Measurements from ENCODE around the gene MAIP1. TPM values are rescaled to one million over a fixed set of nuclear protein-coding genes. Genes with fewer than 3 reads are reported as not detected.

The MAIP1 gene
- total and polyA plus RNA-seq, 7 experiments from 2014 or later: 14.5 to 27.8 (median 17.9) TPM

GRCh38 chr2:199994896-199995295, 39.5 kb downstream of the MAIP1 start:
- H3K36me3 Mint-ChIP-seq: peaks cover 0 to 3% (median 0%) of the 10 kb centered on the region in 5 donors
- Histone ChIP-seq H3K36me3 (ENCODE audit: control insufficient read depth in 2 of 3, insufficient read depth in 3 of 3, low read length in 3 of 3) (no peaks in the 10 kb centered on the region), H3K27me3 (ENCODE audit: control insufficient read depth in 2 of 2, insufficient read depth in 2 of 2, low read length in 2 of 2) (no peaks in the 10 kb centered on the region), H3K27ac (ENCODE audit: low read depth, low read length) (no peak overlapping the region), H3K9me3 (ENCODE audit: control insufficient read depth in 2 of 3, low read length in 3 of 3) (no peaks in the 10 kb centered on the region), H3K4me1 (ENCODE audit: control insufficient read depth in 2 of 2, insufficient read depth in 2 of 2, low read length in 2 of 2) (no peaks in the 10 kb centered on the region), H3K4me3 (ENCODE audit: low read length) (no peak overlapping the region)
- ChIA-PET POLR2A (no interaction called here), CTCF (no interaction called here)
- no peak for ATAC-seq
- peaks cover 0 to 3% (median 0%) of the 10 kb centered on the region in 7 donors for H3K4me1 Mint-ChIP-seq
- intact Hi-C loops (cut with micrococcal nuclease): no loop called here
- H3K27me3 Mint-ChIP-seq: peaks cover 0 to 6% (median 0%) of the 10 kb centered on the region in 5 donors
- H3K27ac Mint-ChIP-seq: no peak overlapping the region
- H3K4me3 Mint-ChIP-seq: no peak overlapping the region
- no peaks in the 10 kb centered on the region for H3K9me3 Mint-ChIP-seq
- DNase-seq: no peak

- CTCF ChIA-PET: no interaction called here
- POLR2A ChIA-PET: no interaction called here
- no peak overlapping the region for H3K27ac ChIP-seq (ENCODE audit: low read depth, low read length)
- ATAC-seq: no peak
- H3K27ac Mint-ChIP-seq: no peak overlapping the region
- H3K27me3 Mint-ChIP-seq: peaks cover 0 to 12% (median 2%) of the 10 kb centered on the region in 5 donors
- no peak overlapping the region for H3K4me3 ChIP-seq (ENCODE audit: low read length)
- H3K9me3 Mint-ChIP-seq: no peaks in the 10 kb centered on the region
- H3K27me3 ChIP-seq (ENCODE audit: control insufficient read depth in 2 of 2, insufficient read depth in 2 of 2, low read length in 2 of 2): no peaks in the 10 kb centered on the region
- H3K9me3 ChIP-seq (ENCODE audit: control insufficient read depth in 2 of 3, low read length in 3 of 3): no peaks in the 10 kb centered on the region
- H3K36me3 Mint-ChIP-seq: peaks cover 0 to 3% (median 0%) of the 10 kb centered on the region in 5 donors
- H3K4me1 Mint-ChIP-seq: peaks cover 0 to 3% (median 0%) of the 10 kb centered on the region in 7 donors
- H3K36me3 ChIP-seq (ENCODE audit: control insufficient read depth in 2 of 3, insufficient read depth in 3 of 3, low read length in 3 of 3): no peaks in the 10 kb centered on the region
- no peak overlapping the region for H3K4me3 Mint-ChIP-seq
- DNase-seq: no peak
- intact Hi-C loops (cut with micrococcal nuclease): no loop called here
- no peaks in the 10 kb centered on the region for H3K4me1 ChIP-seq (ENCODE audit: control insufficient read depth in 2 of 2, insufficient read depth in 2 of 2, low read length in 2 of 2)
Measured at GRCh38 chr2:199997296-199997695, 41.9 kb downstream of the MAIP1 start.

- H3K36me3 Mint-ChIP-seq: peaks cover 0 to 3% (median 0%) of the 10 kb centered on the region in 5 donors
- POLR2A ChIA-PET: no interaction called here
- ATAC-seq (no peak), DNase-seq (no peak)
- no peaks in the 10 kb centered on the region for H3K9me3 ChIP-seq (ENCODE audit: control insufficient read depth in 2 of 3, low read length in 3 of 3)
- CTCF ChIA-PET: no interaction called here
- H3K27ac Mint-ChIP-seq: no peak overlapping the region
- no peaks in the 10 kb centered on the region for H3K9me3 Mint-ChIP-seq
- peaks cover 0 to 23% (median 4%) of the 10 kb centered on the region in 5 donors for H3K27me3 Mint-ChIP-seq
- no peaks in the 10 kb centered on the region for H3K4me1 Mint-ChIP-seq
- H3K4me1 ChIP-seq (ENCODE audit: control insufficient read depth in 2 of 2, insufficient read depth in 2 of 2, low read length in 2 of 2): no peaks in the 10 kb centered on the region
- H3K36me3 ChIP-seq (ENCODE audit: control insufficient read depth in 2 of 3, insufficient read depth in 3 of 3, low read length in 3 of 3): no peaks in the 10 kb centered on the region
- H3K27ac ChIP-seq (ENCODE audit: low read depth, low read length): no peak overlapping the region
- intact Hi-C loops (cut with micrococcal nuclease): no loop called here
- no peak overlapping the region for H3K4me3 ChIP-seq (ENCODE audit: low read length)
- no peaks in the 10 kb centered on the region for H3K27me3 ChIP-seq (ENCODE audit: control insufficient read depth in 2 of 2, insufficient read depth in 2 of 2, low read length in 2 of 2)
- no peak overlapping the region for H3K4me3 Mint-ChIP-seq
Measured at GRCh38 chr2:199999166-199999565, 43.8 kb downstream of the MAIP1 start.

GRCh38 chr2:200000444-200001163, 45.2 kb downstream of the MAIP1 start:
- H3K9me3 Mint-ChIP-seq: peaks cover 0 to 6% (median 0%) of the 10 kb centered on the region in 11 donors
- POLR2A ChIA-PET: no interaction called here
- no peak for ATAC-seq
- H3K4me3 Mint-ChIP-seq: no peak overlapping the region
- peaks cover 0 to 33% (median 5%) of the 10 kb centered on the region in 5 donors for H3K27me3 Mint-ChIP-seq
- Histone ChIP-seq H3K27ac (ENCODE audit: low read depth, low read length) (no peak overlapping the region), H3K27me3 (ENCODE audit: control insufficient read depth in 2 of 2, insufficient read depth in 2 of 2, low read length in 2 of 2) (no peaks in the 10 kb centered on the region), H3K4me3 (ENCODE audit: low read length) (no peak overlapping the region), H3K4me1 (ENCODE audit: control insufficient read depth in 2 of 2, insufficient read depth in 2 of 2, low read length in 2 of 2) (no peaks in the 10 kb centered on the region), H3K36me3 (ENCODE audit: control insufficient read depth in 2 of 3, insufficient read depth in 3 of 3, low read length in 3 of 3) (no peaks in the 10 kb centered on the region), H3K9me3 (ENCODE audit: control insufficient read depth in 2 of 3, low read length in 3 of 3) (no peaks in the 10 kb centered on the region)
- CTCF ChIA-PET: no interaction called here
- DNase-seq: no peak
- peaks cover 0 to under 1% (median 0%) of the 10 kb centered on the region in 5 donors for H3K36me3 Mint-ChIP-seq
- H3K4me1 Mint-ChIP-seq: no peaks in the 10 kb centered on the region
- intact Hi-C loops (cut with micrococcal nuclease): no loop called here
- H3K27ac Mint-ChIP-seq: no peak overlapping the region

- Mint-ChIP-seq H3K36me3 (peaks cover 0 to 4% (median 0%) of the 10 kb centered on the region in 5 donors), H3K27me3 (peaks cover 0 to 52% (median 5%) of the 10 kb centered on the region in 5 donors), H3K9me3 (peaks cover 0 to 11% (median 3%) of the 10 kb centered on the region in 11 donors), H3K4me1 (no peaks in the 10 kb centered on the region), H3K4me3 (no peak overlapping the region), H3K27ac (no peak overlapping the region)
- DNase-seq (no peak), ATAC-seq (no peak)
- H3K27ac ChIP-seq (ENCODE audit: low read depth, low read length): no peak overlapping the region
- H3K4me3 ChIP-seq (ENCODE audit: low read length): no peak overlapping the region
- POLR2A ChIA-PET: no interaction called here
- H3K36me3 ChIP-seq (ENCODE audit: control insufficient read depth in 2 of 3, insufficient read depth in 3 of 3, low read length in 3 of 3): no peaks in the 10 kb centered on the region
- intact Hi-C loops (cut with micrococcal nuclease): no loop called here
- no peaks in the 10 kb centered on the region for H3K4me1 ChIP-seq (ENCODE audit: control insufficient read depth in 2 of 2, insufficient read depth in 2 of 2, low read length in 2 of 2)
- CTCF ChIA-PET: no interaction called here
- no peaks in the 10 kb centered on the region for H3K9me3 ChIP-seq (ENCODE audit: control insufficient read depth in 2 of 3, low read length in 3 of 3)
- H3K27me3 ChIP-seq (ENCODE audit: control insufficient read depth in 2 of 2, insufficient read depth in 2 of 2, low read length in 2 of 2): no peaks in the 10 kb centered on the region
Measured at GRCh38 chr2:200003444-200003843, 48.1 kb downstream of the MAIP1 start.

GRCh38 chr2:200005675-200006074, 50.3 kb downstream of the MAIP1 start:
- DNase-seq: no peak
- Mint-ChIP-seq H3K36me3 (peaks cover 0 to 4% (median 0%) of the 10 kb centered on the region in 5 donors), H3K27me3 (peaks cover 0 to 60% (median 7%) of the 10 kb centered on the region in 5 donors), H3K27ac (no peak overlapping the region), H3K4me1 (no peaks in the 10 kb centered on the region), H3K4me3 (no peak overlapping the region), H3K9me3 (peaks cover 0 to 11% (median 3%) of the 10 kb centered on the region in 11 donors)
- no peak overlapping the region for H3K4me3 ChIP-seq (ENCODE audit: low read length)
- no peaks in the 10 kb centered on the region for H3K27me3 ChIP-seq (ENCODE audit: control insufficient read depth in 2 of 2, insufficient read depth in 2 of 2, low read length in 2 of 2)
- ATAC-seq: no peak
- no peaks in the 10 kb centered on the region for H3K36me3 ChIP-seq (ENCODE audit: control insufficient read depth in 2 of 3, insufficient read depth in 3 of 3, low read length in 3 of 3)
- H3K27ac ChIP-seq (ENCODE audit: low read depth, low read length): no peak overlapping the region
- intact Hi-C loops (cut with micrococcal nuclease): no loop called here
- CTCF ChIA-PET: no interaction called here
- POLR2A ChIA-PET: no interaction called here
- H3K9me3 ChIP-seq (ENCODE audit: control insufficient read depth in 2 of 3, low read length in 3 of 3): no peaks in the 10 kb centered on the region
- H3K4me1 ChIP-seq (ENCODE audit: control insufficient read depth in 2 of 2, insufficient read depth in 2 of 2, low read length in 2 of 2): no peaks in the 10 kb centered on the region

- no peaks in the 10 kb centered on the region for H3K36me3 ChIP-seq (ENCODE audit: control insufficient read depth in 2 of 3, insufficient read depth in 3 of 3, low read length in 3 of 3)
- ChIA-PET POLR2A (no interaction called here), CTCF (no interaction called here)
- H3K4me3 ChIP-seq (ENCODE audit: low read length): no peak overlapping the region
- ATAC-seq (no peak), DNase-seq (no peak)
- peaks cover 0 to 11% (median 3%) of the 10 kb centered on the region in 11 donors for H3K9me3 Mint-ChIP-seq
- H3K27me3 ChIP-seq (ENCODE audit: control insufficient read depth in 2 of 2, insufficient read depth in 2 of 2, low read length in 2 of 2): no peaks in the 10 kb centered on the region
- H3K27ac ChIP-seq (ENCODE audit: low read depth, low read length): no peak overlapping the region
- no peaks in the 10 kb centered on the region for H3K4me1 ChIP-seq (ENCODE audit: control insufficient read depth in 2 of 2, insufficient read depth in 2 of 2, low read length in 2 of 2)
- peaks cover 0 to 62% (median 5%) of the 10 kb centered on the region in 5 donors for H3K27me3 Mint-ChIP-seq
- H3K36me3 Mint-ChIP-seq: peaks cover 0 to 4% (median 0%) of the 10 kb centered on the region in 5 donors
- no peaks in the 10 kb centered on the region for H3K4me1 Mint-ChIP-seq
- H3K9me3 ChIP-seq (ENCODE audit: control insufficient read depth in 2 of 3, low read length in 3 of 3): no peaks in the 10 kb centered on the region
- intact Hi-C loops (cut with micrococcal nuclease): no loop called here
- no peak overlapping the region for H3K27ac Mint-ChIP-seq
- no peak overlapping the region for H3K4me3 Mint-ChIP-seq
Measured at GRCh38 chr2:200007306-200007705, 51.9 kb downstream of the MAIP1 start.
